ENCODE results near the gene IQCN. TPM values are rescaled to one million over a fixed set of nuclear protein-coding genes. Genes with fewer than 3 reads are reported as not detected.

IQCN gene
- total RNA-seq, 4 donors from 2014 or later, result 5.7 to 17.0 (median 8.9) TPM

DNA sequence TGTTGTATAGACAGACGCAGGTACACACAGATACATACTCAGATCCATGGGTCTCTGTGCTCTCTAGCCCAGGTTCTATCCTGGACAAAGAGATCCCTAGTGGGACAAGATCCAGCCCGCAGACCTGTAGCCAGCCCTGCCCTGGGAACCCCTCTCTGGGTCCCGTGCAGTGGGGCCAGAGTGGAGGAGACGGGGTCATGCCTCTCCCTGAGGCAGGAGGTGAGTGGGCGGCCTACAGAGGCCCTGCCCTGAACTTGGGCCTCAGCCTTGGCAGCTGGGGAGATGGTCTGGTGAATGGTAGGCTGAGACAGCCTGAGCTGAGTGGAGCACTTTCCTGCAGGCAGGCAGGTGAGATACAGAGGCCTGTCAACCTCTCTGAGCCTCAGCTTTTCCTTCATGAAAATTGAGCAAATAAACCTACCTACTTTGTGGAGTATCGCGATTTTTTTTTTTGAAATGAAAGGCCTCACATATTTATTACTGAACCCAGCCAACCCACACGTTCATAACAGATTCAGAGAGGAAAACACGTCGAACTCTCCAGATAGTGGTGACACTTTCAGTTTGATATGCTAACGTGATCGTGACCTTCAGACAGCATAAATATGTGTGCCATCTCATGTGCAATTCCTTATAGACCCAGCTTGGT is 10.6 kb upstream of the IQCN start:
- no peak for DNase-seq
- WGBS, 2 donors, result 77 to 81% methylated on average over 10 to 12 of the region's 12 CpGs
- intact Hi-C loops (cut with DNase I), result no loop called here

DNA sequence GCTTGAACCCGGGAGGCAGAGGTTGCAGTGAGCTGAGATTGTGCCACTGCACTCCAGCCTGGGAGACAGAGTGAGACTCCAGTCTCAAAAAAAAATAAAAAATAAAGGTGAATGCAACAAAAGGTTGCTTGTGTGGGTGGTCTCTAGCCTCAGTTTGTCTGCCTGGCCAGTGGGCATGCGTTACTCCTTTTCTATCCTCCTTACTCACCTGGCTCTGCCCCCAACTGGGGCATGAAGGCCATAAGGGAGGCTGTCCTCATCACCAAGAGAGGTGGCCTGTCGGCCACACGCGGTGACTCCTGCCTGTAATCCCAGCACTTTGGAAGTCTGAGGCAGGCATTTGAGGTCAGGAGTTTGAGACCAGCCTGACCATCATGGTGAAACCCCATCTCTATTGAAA is 9.1 kb upstream of the IQCN start:
- intact Hi-C loops (cut with DNase I), result no loop called here
- no peak for DNase-seq
- peak overlapping the region in 2 of 3 donors; percentile 99 to 100 for H3K27ac ChIP-seq
- no peaks in the 10 kb centered on the region for H3K27me3 ChIP-seq
- 94 to 95% methylated on average over 5 of the region's 5 CpGs for WGBS, 2 donors
- H3K4me1 ChIP-seq, result peaks cover 16 to 17% of the 10 kb centered on the region in 2 donors
- no peaks in the 10 kb centered on the region for H3K9me3 ChIP-seq
- no peak overlapping the region for H3K4me3 ChIP-seq (replicated peaks in 1 of 3)
- TF ChIP-seq POLR2A (IDR thresholded peaks at IDR 0.05), result no peak
- TF ChIP-seq, protein P1, sequence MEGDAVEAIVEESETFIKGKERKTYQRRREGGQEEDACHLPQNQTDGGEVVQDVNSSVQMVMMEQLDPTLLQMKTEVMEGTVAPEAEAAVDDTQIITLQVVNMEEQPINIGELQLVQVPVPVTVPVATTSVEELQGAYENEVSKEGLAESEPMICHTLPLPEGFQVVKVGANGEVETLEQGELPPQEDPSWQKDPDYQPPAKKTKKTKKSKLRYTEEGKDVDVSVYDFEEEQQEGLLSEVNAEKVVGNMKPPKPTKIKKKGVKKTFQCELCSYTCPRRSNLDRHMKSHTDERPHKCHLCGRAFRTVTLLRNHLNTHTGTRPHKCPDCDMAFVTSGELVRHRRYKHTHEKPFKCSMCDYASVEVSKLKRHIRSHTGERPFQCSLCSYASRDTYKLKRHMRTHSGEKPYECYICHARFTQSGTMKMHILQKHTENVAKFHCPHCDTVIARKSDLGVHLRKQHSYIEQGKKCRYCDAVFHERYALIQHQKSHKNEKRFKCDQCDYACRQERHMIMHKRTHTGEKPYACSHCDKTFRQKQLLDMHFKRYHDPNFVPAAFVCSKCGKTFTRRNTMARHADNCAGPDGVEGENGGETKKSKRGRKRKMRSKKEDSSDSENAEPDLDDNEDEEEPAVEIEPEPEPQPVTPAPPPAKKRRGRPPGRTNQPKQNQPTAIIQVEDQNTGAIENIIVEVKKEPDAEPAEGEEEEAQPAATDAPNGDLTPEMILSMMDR (IDR thresholded peaks at IDR 0.05), result no peak
- H3K36me3 ChIP-seq, result peaks cover 7 to 12% of the 10 kb centered on the region in 2 donors

More for the DNA sequence above, 10.6 kb upstream of the IQCN start:
- H3K27ac ChIP-seq, result no peak overlapping the region
- no peak overlapping the region for H3K4me3 ChIP-seq (replicated peaks in 1 of 3)
- H3K9me3 ChIP-seq, result no peaks in the 10 kb centered on the region
- H3K4me1 ChIP-seq, result peaks cover 7 to 9% of the 10 kb centered on the region in 2 donors
- TF ChIP-seq, protein P1 (IDR thresholded peaks at IDR 0.05), result no peak
- TF ChIP-seq POLR2A (IDR thresholded peaks at IDR 0.05), result no peak
- H3K36me3 ChIP-seq, result peaks cover 0 to 6% of the 10 kb centered on the region in 2 donors
- no peaks in the 10 kb centered on the region for H3K27me3 ChIP-seq

DNA sequence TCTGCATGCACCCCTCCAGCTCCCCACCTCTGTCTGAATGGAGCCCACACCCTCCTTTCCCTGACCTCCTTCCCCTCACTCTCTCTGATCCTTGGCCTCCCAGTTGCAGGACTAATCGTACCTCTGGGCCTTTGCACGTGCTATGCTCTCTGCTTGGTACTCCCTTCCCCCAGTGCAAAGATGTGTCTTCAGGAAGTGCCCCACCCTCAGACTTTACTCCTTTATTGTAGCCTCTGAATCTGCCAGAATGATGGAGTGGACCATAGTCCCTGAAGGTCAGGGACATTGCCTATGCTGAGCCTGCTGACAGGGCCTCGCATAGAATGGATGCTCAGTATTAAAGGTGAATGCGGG is 8.5 kb upstream of the IQCN start:
- H3K36me3 ChIP-seq, result peaks cover 11 to 12% of the 10 kb centered on the region in 2 donors
- intact Hi-C loops (cut with DNase I), result no loop called here
- no peaks in the 10 kb centered on the region for H3K9me3 ChIP-seq
- TF ChIP-seq POLR2A (IDR thresholded peaks at IDR 0.05), result no peak
- TF ChIP-seq, protein P1 (IDR thresholded peaks at IDR 0.05), result no peak
- peak overlapping the region in 1 of 3 donors; percentile 47 for H3K4me3 ChIP-seq (replicated peaks in 1 of 3)
- 74 to 76% methylated on average over 4 of the region's 4 CpGs for WGBS, 2 donors
- H3K4me1 ChIP-seq, result peaks cover 20 to 22% of the 10 kb centered on the region in 2 donors
- DNase-seq, result no peak
- no peaks in the 10 kb centered on the region for H3K27me3 ChIP-seq
- peak overlapping the region; percentile 99 to 100 (median 100) for H3K27ac ChIP-seq

DNA sequence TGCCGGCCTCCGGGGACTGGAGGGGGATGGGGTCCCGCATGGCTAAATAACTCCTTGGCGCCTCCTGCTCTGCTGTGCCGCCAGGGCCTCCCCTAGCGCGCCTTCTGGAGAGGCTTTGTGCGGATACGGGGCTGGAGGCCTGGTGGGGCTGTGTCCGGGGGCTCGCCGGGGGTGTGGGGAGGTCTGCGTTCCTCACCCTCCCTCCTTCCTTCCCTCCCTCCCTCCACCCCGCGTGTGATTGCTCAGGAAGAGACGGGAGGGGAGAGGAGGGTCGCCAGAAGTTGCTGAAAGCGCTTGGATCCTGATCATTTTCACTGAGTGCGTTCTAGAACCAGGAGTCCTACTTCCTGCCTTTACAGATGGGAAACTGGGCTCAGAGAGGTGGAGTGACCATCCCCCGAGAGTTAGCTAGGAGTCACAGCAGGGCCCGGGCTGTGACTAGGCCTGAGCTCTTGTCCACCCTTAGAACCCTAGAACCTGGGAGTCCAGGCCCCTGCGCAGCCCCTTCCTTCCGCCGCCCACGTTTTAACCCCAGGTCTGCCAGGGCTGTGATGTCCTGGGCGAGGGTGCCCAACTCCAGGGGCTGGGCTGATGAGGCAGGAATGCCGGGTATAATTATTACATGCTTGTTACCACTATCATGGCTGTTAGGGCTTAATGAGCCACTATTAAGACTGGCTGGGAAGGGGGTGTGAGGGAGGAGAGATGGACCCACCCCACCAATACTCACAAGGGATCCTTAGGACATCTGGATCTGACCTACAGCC is 8.0 kb upstream of the IQCN start:
- intact Hi-C loops (cut with DNase I), result no loop called here
- H3K4me1 ChIP-seq, result peaks cover 23 to 26% of the 10 kb centered on the region in 2 donors
- H3K27me3 ChIP-seq, result no peaks in the 10 kb centered on the region
- DNase-seq, result peak; percentile 51 to 56
- peak overlapping the region; percentile 99 to 100 (median 100) for H3K27ac ChIP-seq
- 4 to 8% methylated on average over 6 to 20 of the region's 27 CpGs for WGBS, 2 donors
- H3K9me3 ChIP-seq, result no peaks in the 10 kb centered on the region
- peak in 1 of 2 donors; percentile 66 for TF ChIP-seq POLR2A (IDR thresholded peaks at IDR 0.05)
- TF ChIP-seq, protein P1 (IDR thresholded peaks at IDR 0.05), result peak in 3 of 6 experiments; percentile 15 to 25 (median 16)
- H3K36me3 ChIP-seq, result peaks cover 11 to 12% of the 10 kb centered on the region in 2 donors
- peak overlapping the region in 2 of 3 donors; percentile 47 to 50 for H3K4me3 ChIP-seq (replicated peaks in 1 of 3)

All from thyroid gland (tissue), 4 donors.